GM19438 (cell line): ENCODE measurements around the gene IFT25.
"Not testable (repeated sequence)": the region's sequence is repeated elsewhere in the genome, so short reads cannot be mapped to it uniquely, and the experiment has no call there.

Source experiments
- ATAC-seq: cut with Tn5 transposase; IDR thresholded peaks from one replicate; pipeline ENCODE4 v1.9.1; 2021; ENCODE audit warnings: low read depth; ENCODE audit not compliant: unreplicated experiment

The IFT25 gene

DNA sequence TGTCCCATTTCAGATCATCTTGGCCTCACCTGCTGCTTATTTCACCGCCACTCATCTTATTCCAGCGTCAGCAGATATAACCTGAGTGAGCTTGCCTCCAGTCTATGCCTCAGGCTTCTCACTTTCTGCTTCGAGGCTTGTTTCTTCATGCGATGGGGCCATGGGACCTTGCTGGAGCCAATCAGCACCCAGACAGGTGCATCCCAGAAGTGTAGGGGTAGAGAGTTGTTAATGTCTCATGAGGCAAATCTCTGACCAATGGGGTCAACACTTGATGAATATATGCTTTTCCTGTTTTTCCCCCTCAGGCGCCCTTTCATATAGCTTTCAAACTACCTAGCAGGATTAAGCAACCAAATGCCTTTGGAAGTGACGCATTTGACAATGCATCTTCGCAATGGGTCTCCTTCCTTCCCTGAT is 55.0 kb downstream of the IFT25 start:
- ATAC-seq = no peak

DNA sequence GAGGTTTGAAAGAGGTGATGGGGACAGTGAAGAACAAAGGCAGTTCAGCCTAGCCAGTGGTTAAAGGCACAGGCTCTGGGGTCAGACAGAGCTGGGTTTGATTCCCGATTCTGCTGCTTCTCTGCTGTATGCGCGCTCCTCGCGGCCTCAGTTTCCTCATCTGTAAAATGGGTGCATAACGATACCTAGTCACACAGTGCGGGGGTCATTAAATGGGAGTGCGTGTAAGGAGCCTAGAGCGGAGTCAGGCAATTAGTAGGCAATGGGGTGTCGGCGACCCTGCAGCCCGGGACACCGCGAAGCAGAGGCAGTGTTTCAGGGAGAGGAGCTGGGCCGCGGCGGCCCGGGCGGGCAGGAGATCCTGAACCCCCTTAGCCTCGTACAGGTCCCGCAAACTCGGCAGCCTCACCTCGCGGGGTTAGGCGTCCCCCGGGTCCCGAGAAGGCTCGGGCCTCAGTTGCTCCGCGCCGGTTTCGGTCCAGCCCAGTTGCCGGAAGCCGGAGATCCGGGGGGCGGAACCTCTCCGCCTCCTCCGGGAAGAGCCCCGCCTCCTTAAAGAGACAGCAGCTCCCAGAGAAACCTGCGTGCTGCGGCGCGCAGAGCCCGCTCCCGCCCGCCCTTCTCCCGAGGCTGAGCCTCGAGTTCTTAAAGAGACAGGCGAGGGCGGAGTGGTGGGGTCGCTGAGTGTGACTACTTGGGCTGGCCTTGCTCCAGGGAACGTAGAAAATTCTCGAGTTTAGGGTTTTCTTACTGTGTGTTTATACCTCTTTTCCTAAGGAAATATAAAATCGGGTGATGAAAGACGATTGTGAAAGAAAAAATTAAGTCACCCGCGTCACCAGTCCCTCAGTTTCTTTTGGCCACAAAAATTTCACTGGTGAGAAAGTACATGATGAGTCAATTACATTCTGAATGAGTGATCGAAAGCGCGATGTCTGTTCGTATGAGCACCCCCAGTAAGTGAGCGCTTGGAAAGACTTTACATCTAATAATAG is 55.9 kb downstream of the IFT25 start, which contains the start of gene YIPF1:
Gene YIPF1 (minus strand): TSS at position 494 of the 995 bp plus-strand sequence. CDS start 860 bp downstream, outside the sequence.
- peak; percentile 89 for ATAC-seq

GRCh38 chr1:53888681-53889080 is 56.8 kb downstream of the IFT25 start:
- ATAC-seq = no peak

DNA sequence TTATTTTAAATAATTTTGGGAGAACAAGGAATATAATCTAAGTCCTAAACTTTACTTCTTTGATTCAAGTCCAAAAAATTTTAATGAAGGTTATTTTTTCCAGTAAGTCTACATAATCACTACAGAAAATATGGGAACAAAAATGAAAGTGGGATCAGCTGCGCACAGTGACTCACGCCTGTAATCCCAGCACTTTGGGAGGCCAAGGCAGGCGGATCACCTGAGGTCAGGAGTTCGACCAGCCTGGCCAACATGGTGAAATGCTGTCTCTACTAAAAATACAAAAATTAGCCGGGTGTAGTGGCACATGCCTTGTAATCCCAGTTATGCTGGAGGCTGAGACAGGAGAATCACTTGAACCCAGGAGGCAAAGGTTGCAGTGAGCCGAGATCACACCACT is 61.9 kb downstream of the IFT25 start:
- not testable (repeated sequence) for ATAC-seq

GRCh38 chr1:53881853-53882252 is 63.6 kb downstream of the IFT25 start:
- ATAC-seq = not testable (repeated sequence)

- no peak for ATAC-seq
Measured at GRCh38 chr1:53878492-53879105, 66.9 kb downstream of the IFT25 start.

DNA sequence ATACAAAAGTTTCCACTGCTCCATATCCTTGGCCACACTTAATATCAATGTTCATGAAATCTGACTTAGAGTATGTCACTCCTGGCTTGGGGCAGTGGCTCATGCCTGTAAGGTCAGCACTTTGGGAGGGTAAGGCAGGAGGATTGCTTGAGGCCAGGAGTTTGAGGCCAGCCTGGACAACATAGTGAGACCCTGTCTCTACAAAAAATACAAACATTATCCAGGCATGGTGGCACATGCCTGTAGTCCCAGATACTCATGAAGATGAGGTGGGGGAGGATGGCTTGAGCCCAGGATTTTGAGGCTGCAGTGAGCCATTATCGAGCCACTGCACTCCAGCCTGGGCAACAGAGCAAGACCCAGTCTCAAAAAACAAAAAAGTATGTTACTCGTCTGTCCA is 70.3 kb downstream of the IFT25 start:
- not testable (repeated sequence) for ATAC-seq

- no peak for ATAC-seq
Measured at GRCh38 chr1:53871773-53872484, 73.6 kb downstream of the IFT25 start.
